Pulmonary artery endothelial cell (primary cell): Measurements from ENCODE around the gene CACNB3. TPM values are rescaled to one million over a fixed set of nuclear protein-coding genes. Genes with fewer than 3 reads are reported as not detected.

Source experiments
- DNase-seq: peaks from one replicate; pipeline ENCODE4 v3.0.0-alpha.2; 2011; ENCODE audit warnings: low read depth, low spot score
- total RNA-seq: library from RNA; depleted of rRNA; stranded (reverse); fragments of >200 nt; gene quantifications from 2 replicates; pipeline ENCODE4 v1.2.3, GENCODE V29; 2014

The CACNB3 gene
- total RNA-seq, 1 donor from 2014 or later = 18.7 TPM

DNA sequence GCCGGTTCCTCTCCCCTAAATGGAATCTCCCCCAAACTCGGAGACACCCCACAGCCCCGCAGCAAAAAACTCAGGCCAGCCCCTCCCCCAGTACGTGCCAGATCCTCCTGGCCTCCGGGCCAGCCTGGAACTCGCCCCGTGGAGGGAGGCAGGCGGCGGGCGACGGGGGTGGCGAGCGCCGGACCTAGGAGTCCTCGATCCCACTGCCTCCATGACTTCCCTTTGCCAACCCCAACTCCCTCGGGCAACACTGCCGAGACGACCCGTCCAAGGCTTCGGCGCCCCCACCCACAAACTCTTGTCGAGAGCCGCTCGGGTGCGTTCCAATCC, 29.8 kb upstream of the CACNB3 start:
- DNase-seq = no peak

- DNase-seq = peak; percentile 41
These were observed 29.2 kb upstream of the CACNB3 start, which contains the start of gene ADCY6 for GRCh38 chr12:48788854-48789775. TSS of gene ADCY6 (minus strand) at chr12:48789089. CDS start at chr12:48783434, 5,655 bp downstream.

GRCh38 chr12:48789858-48790326, 28.4 kb upstream of the CACNB3 start:
- DNase-seq = no peak

GRCh38 chr12:48793696-48794095, 24.6 kb upstream of the CACNB3 start:
- DNase-seq = no peak

GRCh38 chr12:48794870-48795269, 23.4 kb upstream of the CACNB3 start:
- no peak for DNase-seq

- peak; percentile 39 for DNase-seq
These were observed 22.5 kb upstream of the CACNB3 start for GRCh38 chr12:48795550-48796455.

DNA sequence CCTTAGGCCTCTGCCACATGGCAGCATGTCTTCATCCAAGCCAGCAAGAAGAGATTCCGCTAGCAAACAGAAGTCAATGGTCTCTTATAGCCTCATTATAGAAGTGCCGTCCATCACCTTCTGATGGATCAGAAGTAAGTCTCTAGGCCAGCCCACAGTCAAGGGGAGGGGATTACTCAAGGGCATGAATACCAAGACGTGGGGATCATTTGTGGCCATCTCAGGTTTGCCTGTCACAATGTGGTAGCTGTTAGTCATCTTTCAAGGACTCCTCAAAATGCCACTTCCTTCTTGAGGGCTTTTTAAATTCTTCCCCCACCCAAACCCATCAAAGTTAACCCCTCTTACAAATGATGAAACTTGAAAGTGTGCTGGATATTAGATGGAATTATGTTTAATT, 21.3 kb upstream of the CACNB3 start:
- no peak for DNase-seq

GRCh38 chr12:48800457-48800856, 17.8 kb upstream of the CACNB3 start:
- no peak for DNase-seq

GRCh38 chr12:48800971-48801370, 17.3 kb upstream of the CACNB3 start:
- no peak for DNase-seq

GRCh38 chr12:48803675-48804074, 14.6 kb upstream of the CACNB3 start:
- no peak for DNase-seq

GRCh38 chr12:48807981-48808380, 10.3 kb upstream of the CACNB3 start:
- DNase-seq = no peak

DNA sequence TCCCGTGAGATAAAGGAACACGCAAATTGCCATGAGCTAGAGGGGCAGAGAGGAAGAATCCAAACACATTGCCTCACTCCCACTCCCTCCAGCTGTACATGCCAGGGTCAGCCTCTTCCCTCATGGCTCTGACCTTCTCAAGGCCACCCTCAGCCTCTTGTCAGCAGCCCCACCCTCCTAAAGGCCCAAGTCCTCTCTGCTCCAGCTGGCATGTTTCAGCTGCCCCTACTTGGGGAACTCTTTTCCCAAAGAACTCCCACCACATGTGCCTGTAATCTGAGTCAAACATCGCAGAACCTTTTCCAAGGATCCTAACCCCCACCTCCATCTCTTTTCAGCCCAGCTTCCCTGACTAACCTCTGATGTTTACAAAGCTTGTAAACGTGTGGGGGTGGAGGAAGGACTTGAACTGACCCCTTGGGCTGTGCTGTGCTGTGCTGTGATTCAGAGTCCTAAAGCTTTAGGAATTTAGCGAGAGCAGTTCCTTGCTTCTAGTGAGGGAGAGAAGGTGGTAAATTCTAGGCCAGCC, 7.3 kb upstream of the CACNB3 start:
- no peak for DNase-seq

DNA sequence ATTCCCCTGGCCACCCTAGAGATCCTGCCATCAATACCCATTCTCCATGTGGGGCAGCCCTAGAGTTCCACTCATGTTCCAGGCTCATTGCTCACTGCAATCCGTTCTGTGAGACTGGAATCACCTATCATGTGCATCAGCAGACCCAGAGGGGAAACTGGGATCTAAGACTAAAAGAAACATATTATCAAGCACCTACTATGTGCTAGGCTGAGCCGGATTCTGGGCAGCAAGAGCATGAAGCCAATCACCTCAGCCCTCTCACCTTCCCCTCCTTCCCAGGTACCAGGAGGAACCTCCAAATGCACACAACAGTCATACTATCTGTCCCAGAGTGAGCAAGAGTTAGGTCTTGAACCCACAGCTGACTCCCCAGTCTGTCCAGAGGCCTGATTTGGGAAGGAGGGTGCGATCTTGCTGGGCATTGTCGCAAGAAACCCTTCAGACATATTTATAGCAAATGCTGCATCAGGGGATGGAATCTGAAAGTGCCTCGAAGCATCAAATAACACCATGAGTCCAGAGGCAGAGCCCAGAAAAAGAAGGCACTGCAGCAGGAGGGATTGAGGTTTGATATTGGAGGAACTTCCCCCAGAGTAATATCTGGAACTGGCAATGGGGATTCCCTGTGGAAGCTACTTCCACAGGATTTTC, 6.7 kb upstream of the CACNB3 start:
- no peak for DNase-seq

GRCh38 chr12:48812389-48812788, 5.9 kb upstream of the CACNB3 start:
- no peak for DNase-seq

GRCh38 chr12:48813465-48814261, 4.6 kb upstream of the CACNB3 start:
- DNase-seq = no peak

- DNase-seq = peak; percentile 27
These were observed 3.8 kb upstream of the CACNB3 start for GRCh38 chr12:48814262-48815125.

- DNase-seq = peak; percentile 30
These were observed 2.9 kb upstream of the CACNB3 start for GRCh38 chr12:48815126-48816110.

- no peak for DNase-seq
These were observed 2.0 kb upstream of the CACNB3 start for GRCh38 chr12:48816143-48816854.
